Stimulated activated CD4-positive, alpha-beta T cell treated with anti-CD3 and anti-CD28 coated beads, TNF-alpha, amount 100 ng/mL, for 4 hours (primary cell): ENCODE measurements around the gene ABCC3.
A peak's percentile ranks its signal among the peaks of the same experiment; 100 is the strongest.
"Not testable (repeated sequence)": the region's sequence is repeated elsewhere in the genome, so short reads cannot be mapped to it uniquely, and the experiment has no call there.

Experiments used
- DNase-seq, 3 experiments: peaks; one replicate each; pipeline ENCODE4 v3.0.0-alpha.2; 2020; ENCODE audit warnings: low read depth in 3 of 3

ABCC3 gene

GRCh38 chr17:50707289-50708049, 72.8 kb downstream of the ABCC3 start, which contains the start of gene ANKRD40:
ANKRD40 (minus strand) TSS chr17:50707914; CDS start chr17:50707654, 260 bp downstream.
- peak; percentile 84 to 86 (median 86) for DNase-seq

GRCh38 chr17:50708050-50709000, 73.6 kb downstream of the ABCC3 start:
- no peak for DNase-seq

- not testable (repeated sequence) for DNase-seq
Observed at GRCh38 chr17:50709053-50709452, 74.4 kb downstream of the ABCC3 start.

GRCh38 chr17:50710025-50710424, 75.3 kb downstream of the ABCC3 start:
- no peak for DNase-seq

GRCh38 chr17:50710650-50711049, 76.0 kb downstream of the ABCC3 start:
- no peak for DNase-seq

- no peak for DNase-seq
Observed at GRCh38 chr17:50712641-50713040, 78.0 kb downstream of the ABCC3 start.

- DNase-seq, result no peak
Observed at GRCh38 chr17:50715471-50715870, 80.8 kb downstream of the ABCC3 start.

- peak; percentile 83 to 91 (median 84) for DNase-seq
Observed at GRCh38 chr17:50719144-50719923, 84.7 kb downstream of the ABCC3 start, which contains the start of gene LUC7L3. LUC7L3 (plus strand) TSS chr17:50719603; CDS start chr17:50719733, 130 bp downstream.

- DNase-seq, result no peak
Observed at GRCh38 chr17:50719924-50720794, 85.5 kb downstream of the ABCC3 start.

- no peak for DNase-seq
Observed at GRCh38 chr17:50721194-50722010, 86.7 kb downstream of the ABCC3 start.

- DNase-seq, result no peak
Observed at GRCh38 chr17:50722746-50723145, 88.1 kb downstream of the ABCC3 start.

- not testable (repeated sequence) for DNase-seq
Observed at GRCh38 chr17:50724622-50725021, 89.9 kb downstream of the ABCC3 start.

GRCh38 chr17:50725769-50726655, 91.3 kb downstream of the ABCC3 start:
- no peak for DNase-seq

GRCh38 chr17:50728112-50728429, 93.4 kb downstream of the ABCC3 start:
- DNase-seq, result no peak

- no peak for DNase-seq
Observed at GRCh38 chr17:50728881-50729765, 94.4 kb downstream of the ABCC3 start.

- no peak for DNase-seq
Observed at GRCh38 chr17:50731575-50732460, 97.1 kb downstream of the ABCC3 start.

GRCh38 chr17:50735287-50735686, 100.6 kb downstream of the ABCC3 start:
- DNase-seq, result no peak
